Adipose tissue (tissue), 3 donors: ENCODE results near the gene LARGE1. TPM values are rescaled to one million over a fixed set of nuclear protein-coding genes. Genes with fewer than 3 reads are reported as not detected.
"Not testable (repeated sequence)": the region's sequence is repeated elsewhere in the genome, so short reads cannot be mapped to it uniquely, and the experiment has no call there.

ENCODE experiments used
- H3K27ac ChIP-seq: one replicate; pipeline ENCODE4 v1.5.1; 2013; ENCODE audit warnings: low read depth, low read length
- WGBS, 3 donors: extraction: QIAGEN DNeasy Blood & Tissue Kit; methylation state at CpG; one replicate each; pipeline ENCODE4 v1.1.7; 2013; 5-methylcytosine and 5-hydroxymethylcytosine counted together
- polyA plus RNA-seq, 3 donors: library from polyadenylated mRNA; stranded (reverse); fragments of 200-250 nt; gene quantifications; one replicate each; pipeline ENCODE4 v1.2.3, GENCODE V29; 2013
- donor health status: healthy with polysubstance abuse.
- donor health status: Bipolar disorder and iron deficiency.
- donor health status: healthy.

The LARGE1 gene
- polyA plus RNA-seq, 3 donors = 4.0 to 7.9 (median 7.7) TPM

DNA sequence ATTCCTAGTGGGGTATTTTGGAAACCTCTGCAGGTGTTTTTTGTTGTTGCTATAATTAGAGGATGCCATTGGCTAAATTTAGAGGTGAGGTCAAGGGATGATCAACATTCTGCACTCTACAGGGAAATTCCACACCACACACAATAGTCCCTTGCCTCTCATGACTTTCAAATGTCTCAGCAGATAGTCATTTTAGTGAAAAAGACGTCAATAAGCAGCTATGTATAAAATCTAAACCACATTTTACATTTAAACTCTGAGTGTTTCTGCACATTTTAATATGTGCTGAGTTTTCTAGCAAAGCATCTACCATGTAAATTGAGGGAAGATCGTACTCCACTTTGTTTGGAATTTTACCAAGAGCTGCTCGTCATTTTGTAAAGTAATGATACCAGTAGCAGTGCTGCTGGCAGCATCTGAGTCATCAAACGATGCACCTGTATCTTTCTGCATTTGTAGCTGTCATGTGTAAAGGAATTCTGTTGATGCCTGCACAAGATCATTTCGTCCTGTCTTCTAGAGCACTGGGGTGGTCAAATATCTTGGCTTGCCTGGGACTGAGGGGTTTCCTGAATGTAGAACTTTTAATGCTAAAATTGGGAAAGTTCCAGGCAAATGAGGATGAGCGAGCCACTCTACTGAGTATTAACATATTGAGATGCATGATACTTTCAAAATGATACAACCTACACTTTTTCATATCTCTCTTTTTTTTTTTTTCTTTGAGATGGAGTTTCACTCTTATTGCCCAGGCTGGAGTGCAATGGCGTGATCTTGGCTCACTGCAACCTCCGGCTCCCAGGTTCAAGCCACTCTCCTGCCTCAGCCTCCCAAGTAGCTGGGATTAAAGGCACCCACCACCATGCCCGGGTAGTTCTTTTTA, 447.6 kb downstream of the LARGE1 start:
- 74 to 84% (median 83%) methylated on average over 9 of the region's 9 CpGs for WGBS, 3 donors
- H3K27ac ChIP-seq = no peak overlapping the region

DNA sequence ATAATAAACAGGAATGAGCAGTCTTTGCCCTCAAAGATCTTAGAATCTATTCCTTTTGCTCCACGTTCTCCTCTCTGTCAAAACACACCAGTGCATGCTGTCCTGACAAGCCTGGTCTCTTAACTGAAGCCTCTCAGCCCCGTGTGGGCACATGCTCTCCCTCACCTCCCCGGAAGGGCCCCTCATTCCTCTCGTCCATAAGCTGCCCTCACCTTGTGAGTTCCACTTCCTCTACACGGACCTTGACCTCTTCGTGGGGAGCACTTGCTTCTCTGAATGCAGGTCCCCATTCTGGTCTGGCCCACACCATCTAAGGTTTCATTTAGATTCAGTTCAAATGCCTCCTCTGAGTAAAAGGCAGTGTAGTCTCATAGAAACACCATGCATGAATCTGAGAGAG, 449.8 kb downstream of the LARGE1 start:
- no peak overlapping the region for H3K27ac ChIP-seq
- WGBS, 3 donors = 70 to 86% (median 76%) methylated on average over 6 of the region's 6 CpGs

DNA sequence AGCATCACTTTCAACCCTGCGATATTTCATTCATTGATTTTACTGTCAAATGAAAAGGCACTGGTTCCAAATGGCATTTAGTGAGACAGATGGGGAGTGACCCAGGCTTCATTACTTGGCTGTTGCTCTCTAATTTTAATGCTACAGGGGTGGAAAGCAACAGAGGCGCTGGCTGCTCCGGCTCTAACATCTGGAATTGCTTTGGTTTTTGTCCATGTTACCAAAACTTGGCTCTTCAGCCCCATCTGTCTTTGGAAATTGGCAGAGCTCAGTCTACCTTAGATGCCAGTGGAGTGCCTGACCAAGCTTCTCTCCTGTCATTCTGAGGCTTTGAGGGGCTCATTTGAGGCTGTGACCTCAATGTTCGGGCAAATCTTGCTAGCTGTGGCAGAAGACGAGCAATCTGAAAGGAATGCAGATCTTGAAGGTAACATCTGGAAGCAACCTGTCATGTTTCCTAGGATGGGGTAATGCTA, 452.6 kb downstream of the LARGE1 start:
- no peak overlapping the region for H3K27ac ChIP-seq
- WGBS, 3 donors = 69 to 87% (median 73%) methylated on average over 5 of the region's 5 CpGs

DNA sequence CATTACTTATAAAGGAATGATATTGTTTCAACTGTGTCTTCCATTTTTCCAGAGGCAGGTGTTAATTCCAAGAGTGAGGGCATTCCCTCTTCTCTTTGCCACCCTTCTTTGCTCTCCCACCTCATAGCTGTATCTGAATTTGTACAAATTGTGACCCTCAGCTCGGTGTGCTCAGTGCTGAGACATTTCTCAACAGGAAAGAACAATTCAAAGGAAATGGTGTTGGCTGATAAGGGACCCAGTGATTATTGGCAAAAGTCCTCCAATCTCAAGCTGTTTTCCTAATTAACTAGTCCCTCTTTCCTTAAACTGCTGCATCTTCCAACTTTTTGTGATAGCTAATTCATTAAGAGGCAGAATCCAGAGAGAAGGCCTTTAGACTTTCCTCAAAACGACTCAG, 453.2 kb downstream of the LARGE1 start:
- no peak overlapping the region for H3K27ac ChIP-seq
- 25 to 46% (median 26%) methylated on average over 2 of the region's 2 CpGs for WGBS, 3 donors

DNA sequence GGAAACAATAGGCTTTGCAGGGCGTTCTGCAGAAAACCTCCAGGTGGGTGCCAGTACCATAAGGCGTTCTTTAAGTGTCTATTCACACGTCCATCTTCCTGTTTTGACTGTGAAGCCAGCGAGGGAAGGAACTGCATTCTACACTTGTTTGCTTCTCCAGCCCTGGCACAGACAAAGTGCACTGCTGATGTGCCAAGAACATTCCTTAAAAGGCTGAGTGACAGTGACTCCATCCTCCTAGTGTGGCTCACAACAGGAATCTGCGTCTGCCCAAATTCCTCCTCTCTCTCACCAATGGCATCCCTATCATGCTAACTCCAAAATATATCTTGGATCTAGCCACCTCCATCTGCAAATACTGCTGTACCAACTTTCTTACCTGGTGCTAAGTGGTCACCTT, 454.7 kb downstream of the LARGE1 start:
- no peak overlapping the region for H3K27ac ChIP-seq
- 46 to 74% (median 58%) methylated on average over 5 of the region's 5 CpGs for WGBS, 3 donors

DNA sequence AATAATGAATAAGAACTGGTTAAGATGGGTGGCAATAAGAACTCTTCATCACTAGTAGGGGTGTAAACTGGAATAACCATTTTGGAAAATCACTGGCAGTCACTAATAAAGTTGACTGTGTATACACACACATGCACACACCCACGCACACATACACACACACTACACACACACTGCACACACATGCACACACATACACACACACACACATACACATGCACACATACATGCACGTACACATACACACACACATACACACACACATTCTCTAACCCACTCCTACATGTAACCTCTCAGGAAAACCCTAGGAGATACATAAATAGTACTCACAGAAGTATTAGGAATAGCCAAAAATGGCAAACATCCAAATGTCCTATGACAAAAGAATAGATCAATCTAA, 455.6 kb downstream of the LARGE1 start:
- 89 to 97% (median 91%) methylated on average over 2 of the region's 2 CpGs for whole genome bisulfite sequencing, 3 donors
- no peak overlapping the region for H3K27ac ChIP-seq

DNA sequence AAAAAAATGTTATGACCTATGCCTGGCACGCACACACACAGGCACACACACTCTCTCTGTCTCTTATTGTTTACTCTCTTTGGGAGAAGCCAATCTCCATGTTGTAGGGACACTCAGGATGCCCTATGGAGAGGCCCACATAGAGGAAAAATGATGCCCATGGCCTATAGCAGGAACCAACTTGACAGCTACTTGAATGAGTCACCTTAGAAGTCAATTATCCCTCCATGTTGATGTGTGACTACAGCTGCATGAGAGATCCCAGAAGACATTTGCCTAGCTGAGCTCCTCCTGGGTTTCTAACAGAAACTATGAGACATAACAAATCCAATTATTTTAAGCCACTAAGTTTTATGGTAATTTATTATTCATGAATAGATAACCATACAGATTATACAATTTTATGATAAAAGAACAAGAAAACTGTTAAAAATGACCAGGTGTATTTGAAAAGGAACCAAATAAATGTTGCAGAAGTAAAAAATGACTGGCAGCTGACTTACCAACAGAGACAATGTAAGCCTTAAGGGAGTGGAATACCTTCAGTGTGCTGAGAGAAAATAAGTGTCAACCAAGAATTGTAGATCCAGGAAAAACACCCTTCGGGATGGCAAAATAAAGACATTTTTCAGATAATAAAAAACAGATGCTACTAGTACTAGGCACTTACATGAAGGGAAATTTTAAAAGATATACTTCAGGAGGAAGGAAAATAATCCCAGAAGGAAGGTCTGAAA, 458.4 kb downstream of the LARGE1 start:
- H3K27ac ChIP-seq = no peak overlapping the region
- 93 to 98% (median 93%) methylated on average over 2 of the region's 2 CpGs for WGBS, 3 donors

DNA sequence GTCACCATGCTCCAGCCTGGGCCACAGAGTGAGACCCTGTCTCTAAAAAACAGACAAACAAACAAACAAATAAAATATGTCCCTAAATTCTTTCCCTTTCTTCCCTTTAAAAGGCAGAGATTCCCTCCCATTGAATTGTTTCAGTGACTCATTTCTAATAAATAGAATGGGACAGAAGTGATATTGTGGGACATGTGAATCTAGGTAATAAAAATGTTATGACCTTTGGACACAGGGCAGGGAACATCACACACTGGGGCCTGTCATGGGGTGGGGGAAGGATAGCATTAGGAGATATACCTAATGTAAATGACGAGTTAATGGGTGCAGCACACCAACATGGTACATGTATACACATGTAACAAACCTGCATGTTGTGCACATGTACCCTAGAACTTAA, 459.0 kb downstream of the LARGE1 start:
- H3K27ac ChIP-seq = not testable (repeated sequence)
- 97 to 100% (median 97%) methylated on average over 1 of the region's 1 CpG for WGBS, 3 donors

DNA sequence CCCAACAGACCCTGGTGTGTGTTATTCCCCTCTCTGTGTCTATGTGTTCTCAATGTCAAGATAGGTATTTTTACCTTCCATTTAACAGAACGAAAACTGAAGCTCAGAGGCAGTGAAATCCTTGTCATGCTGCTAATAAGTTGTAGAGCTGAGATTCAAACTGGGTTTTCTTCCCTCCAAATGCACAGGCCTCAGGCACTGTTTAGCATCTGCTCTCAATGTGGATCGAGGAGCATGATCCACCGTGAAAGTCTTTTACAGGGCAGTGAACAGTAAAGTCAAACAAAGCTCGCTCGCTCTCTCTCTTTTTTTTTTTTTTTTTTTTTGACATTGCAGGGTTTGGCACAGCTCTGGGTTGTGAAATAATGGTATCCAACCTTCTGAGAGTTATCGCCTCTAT, 461.1 kb downstream of the LARGE1 start:
- no peak overlapping the region for H3K27ac ChIP-seq
- 91 to 93% (median 93%) methylated on average over 6 of the region's 6 CpGs for WGBS, 3 donors

DNA sequence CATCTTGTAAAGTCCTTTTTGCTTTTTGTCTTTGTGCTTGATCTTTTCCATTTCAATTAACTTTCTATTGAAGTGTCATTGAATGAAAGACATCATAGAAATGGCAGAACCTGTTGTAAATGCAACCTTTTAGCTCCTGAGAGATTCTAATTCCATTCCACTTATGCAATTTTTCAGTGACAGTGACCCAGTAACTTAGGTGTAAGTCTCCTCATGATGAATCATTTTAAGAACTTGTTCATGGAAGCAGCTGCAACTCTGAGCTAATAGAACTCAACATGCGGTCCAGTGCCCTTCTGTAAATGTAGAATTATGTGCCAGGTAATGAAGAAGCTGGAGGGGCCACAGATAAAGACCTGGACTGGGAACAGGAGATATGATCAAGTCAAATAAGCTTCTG, 463.8 kb downstream of the LARGE1 start:
- 95 to 100% (median 97%) methylated on average over 1 of the region's 1 CpG for WGBS, 3 donors

DNA sequence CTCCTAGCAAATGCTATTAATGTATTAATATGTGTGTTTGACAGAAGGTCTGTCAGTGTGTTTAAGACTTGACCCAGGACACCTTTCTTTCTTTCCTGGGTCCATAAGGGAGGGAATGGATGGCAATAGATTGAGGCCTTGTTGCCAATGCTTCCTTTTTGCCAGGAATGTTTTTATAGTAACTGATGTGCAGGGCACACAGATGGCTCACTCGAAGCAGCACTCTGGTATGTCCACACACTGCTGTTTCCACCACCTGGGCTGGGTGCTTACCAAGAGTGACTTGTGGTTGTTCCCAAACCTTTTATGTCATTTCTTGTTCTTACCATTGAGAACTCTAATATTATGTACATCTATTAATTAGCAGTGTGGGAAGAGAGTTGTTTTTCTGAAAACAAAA, 465.2 kb downstream of the LARGE1 start:
- WGBS, 3 donors = 83 to 94% (median 91%) methylated on average over 1 of the region's 1 CpG
- no peak overlapping the region for H3K27ac ChIP-seq

More for the DNA sequence above, 463.8 kb downstream of the LARGE1 start:
- no peak overlapping the region for H3K27ac ChIP-seq

DNA sequence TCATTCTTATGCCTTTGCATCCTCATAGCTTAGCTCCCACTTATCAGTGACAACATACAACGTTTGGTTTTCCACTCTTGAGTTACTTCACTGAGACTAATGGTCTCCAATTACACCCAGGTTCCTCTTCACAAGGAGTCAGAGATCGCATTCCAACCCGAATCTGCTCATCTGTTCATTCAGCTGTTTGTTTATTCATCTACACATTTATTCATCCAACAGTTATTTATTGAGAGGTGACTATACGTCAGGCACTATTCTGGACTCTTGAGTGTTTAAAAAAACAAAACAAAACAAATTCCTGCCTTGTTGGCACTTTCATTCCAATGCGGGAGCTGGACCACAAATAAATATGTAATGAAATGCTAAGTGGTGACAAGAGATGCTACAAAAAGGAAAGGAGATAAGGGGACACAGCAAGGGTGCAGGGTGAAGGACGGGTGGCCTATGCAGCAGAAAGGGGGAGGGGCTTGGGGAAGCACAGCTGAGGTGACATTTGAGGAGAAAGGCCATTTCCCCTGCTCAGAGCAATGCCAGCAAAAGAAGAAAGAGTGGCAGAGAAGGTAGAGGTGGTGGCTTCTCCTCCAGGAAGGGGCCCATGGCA, 468.3 kb downstream of the LARGE1 start:
- WGBS, 3 donors = 69 to 77% (median 71%) methylated on average over 6 of the region's 6 CpGs

DNA sequence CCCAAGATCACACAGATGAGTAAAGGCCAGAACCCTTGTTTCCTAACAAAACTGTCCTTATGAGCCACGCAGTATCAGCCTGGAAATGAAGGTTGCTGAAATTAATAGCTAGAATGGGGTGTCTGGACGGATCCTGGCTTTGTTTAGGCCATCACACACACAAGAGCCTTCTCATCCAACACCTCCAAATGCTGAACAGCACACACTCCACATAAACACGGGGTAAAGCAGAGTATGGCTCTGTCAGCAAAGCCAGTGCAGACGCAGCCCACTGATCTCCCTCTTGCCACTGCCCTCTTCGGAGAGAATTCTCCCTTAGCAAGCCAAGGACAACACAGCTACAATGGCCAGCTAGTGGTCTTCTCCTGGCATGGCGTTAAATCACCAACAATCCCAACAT, 469.5 kb downstream of the LARGE1 start:
- no peak overlapping the region for H3K27ac ChIP-seq
- 75 to 86% (median 75%) methylated on average over 6 of the region's 6 CpGs for WGBS, 3 donors

More for the DNA sequence above, 468.3 kb downstream of the LARGE1 start:
- H3K27ac ChIP-seq = no peak overlapping the region

DNA sequence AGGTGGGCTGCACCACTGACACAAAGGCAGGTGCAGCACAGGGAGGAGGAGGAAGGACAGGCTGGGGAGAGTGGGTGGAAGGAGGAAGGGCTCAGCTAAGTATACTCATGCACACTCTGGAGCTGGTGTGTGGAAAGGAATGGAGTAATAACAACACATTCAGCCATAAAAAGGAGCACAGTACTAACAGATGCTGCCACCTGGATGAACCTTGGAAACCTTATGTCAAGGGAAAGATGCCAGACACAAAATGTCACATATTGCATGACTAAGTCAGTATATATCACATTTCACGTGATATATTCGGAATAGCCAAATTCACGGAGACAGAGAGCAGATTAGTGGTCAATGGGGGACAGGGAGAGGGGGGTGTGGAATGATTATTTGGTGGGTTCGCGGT, 472.5 kb downstream of the LARGE1 start:
- H3K27ac ChIP-seq = no peak overlapping the region
- whole genome bisulfite sequencing, 3 donors = 92 to 96% (median 96%) methylated on average over 5 of the region's 5 CpGs

DNA sequence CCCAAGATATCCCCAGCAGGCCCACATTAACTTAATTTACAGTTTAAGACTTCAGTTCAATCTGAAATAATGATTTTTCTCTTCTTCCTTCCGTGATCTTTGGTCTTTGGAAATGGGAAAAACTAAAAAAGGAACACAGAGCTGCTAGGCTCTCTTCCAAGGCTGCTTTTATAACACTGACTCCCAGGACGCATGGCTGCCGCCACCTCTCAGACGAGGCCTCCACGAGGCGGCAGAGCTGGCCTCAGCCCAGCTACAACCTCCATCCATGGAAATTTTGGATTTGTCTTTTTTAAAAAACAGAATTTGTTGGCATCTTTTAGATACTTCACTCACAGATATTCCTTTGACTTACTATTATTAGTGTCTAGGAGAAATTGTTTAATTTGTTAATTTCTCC, 476.6 kb downstream of the LARGE1 start:
- H3K27ac ChIP-seq = no peak overlapping the region
- whole genome bisulfite sequencing, 3 donors = 66 to 86% (median 72%) methylated on average over 6 of the region's 6 CpGs

DNA sequence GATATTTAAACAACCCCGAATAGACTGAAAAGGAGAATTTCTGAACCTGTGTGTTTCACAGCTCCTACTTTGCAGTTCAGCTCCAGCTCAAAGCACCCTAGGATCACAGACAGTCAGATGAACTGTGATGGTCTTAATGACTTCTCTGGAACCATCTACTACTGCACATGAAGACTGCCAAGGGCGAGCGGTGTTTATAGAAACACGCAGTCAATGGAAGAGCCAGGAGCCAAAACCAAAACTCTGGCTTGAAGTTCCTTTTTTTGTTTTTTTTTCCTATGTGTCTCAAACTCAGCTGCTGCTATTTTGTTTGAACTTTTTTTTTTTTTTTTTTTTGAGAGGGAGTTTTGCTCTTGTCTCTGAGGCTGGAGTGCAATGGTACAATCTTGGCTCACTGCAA, 479.5 kb downstream of the LARGE1 start:
- H3K27ac ChIP-seq = no peak overlapping the region
- WGBS, 3 donors = 30 to 71% (median 46%) methylated on average over 4 of the region's 4 CpGs

DNA sequence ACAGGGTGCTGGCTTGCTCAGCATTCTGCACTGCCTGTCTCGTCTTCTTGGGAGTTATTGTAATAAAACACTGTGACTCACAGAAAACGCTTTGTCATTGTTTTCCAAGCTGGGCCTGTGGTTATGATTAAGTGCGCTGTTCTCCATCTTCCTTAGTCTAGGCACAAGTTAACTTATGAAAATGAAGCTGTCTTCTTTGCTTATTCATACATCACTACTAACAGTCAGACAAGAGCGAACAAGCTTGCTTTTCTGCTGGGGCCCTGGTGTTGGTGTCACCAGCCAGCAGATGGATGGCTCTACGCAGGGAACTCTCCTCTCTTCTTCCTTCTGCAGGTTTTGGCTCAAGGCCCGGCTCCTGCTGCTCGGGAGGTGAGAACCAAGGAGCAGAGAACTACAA, 482.0 kb downstream of the LARGE1 start:
- H3K27ac ChIP-seq = no peak overlapping the region
- WGBS, 3 donors = 45 to 76% (median 63%) methylated on average over 7 of the region's 7 CpGs

DNA sequence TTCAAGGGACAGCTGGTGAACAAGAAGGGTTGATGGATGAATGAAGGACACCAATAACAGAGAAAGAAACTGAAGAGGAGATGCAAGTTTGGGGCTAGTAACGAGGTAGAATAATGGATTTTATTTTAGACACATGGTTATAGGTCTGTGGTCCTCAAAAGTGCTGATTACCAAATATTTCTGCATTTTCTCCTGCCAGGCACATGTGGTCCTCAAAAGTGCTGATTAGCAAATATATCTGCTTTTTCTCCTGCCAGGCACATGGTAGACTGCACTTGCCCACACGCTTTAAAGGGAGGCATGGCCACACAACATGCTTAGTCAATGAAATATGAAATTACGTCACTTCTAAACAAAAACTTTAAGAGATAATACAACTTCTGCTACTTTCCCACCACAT, 489.0 kb downstream of the LARGE1 start:
- no peak overlapping the region for H3K27ac ChIP-seq
- 95 to 98% (median 97%) methylated on average over 3 of the region's 3 CpGs for WGBS, 3 donors

DNA sequence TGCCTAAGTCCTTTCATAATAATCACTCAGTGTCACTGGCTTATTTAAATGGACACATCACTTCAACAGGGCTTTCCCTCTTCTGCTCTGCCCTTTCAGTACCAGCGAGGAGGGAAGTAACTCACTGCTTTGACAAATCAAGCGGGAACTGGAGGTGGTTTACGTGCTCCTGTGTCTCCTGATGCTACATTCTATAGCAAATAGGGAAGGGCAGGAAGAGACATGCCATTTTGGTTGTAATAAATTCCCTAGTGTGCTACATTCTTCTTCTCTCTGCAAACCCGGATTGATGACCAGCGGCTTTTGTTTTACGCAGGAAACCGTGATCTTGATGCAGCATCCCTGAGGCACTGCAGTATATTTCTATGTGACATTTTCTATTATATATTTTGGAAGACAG, 491.0 kb downstream of the LARGE1 start:
- H3K27ac ChIP-seq = no peak overlapping the region
- WGBS, 3 donors = 90 to 95% (median 94%) methylated on average over 7 of the region's 7 CpGs
